ENCODE measurements around the gene SCYL1.

Gene SCYL1
- total RNA-seq = 50.1 to 66.6 (median 62.5) reads per million in 3 donors

- Histone ChIP-seq H3K27me3 (replicated peaks; ENCODE audit: control insufficient read depth, insufficient read depth, low read length, poor library complexity, severe bottlenecking) (no peaks in the 10 kb centered on the region), H3K9me3 (ENCODE audit: control insufficient read depth, low read length) (no peaks in the 10 kb centered on the region), H3K4me3 (ENCODE audit: insufficient read depth, low read depth, low read length, poor library complexity, severe bottlenecking) (peak within 1 kb of the TSS; percentile 81), H3K27ac (ENCODE audit: insufficient read depth, low read length, poor library complexity, severe bottlenecking) (peak within 1 kb of the TSS; percentile 82), H3K36me3 (ENCODE audit: control insufficient read depth, insufficient read depth, low read length) (peaks cover 8% of the 10 kb centered on the region), H3K4me1 (ENCODE audit: control insufficient read depth, insufficient read depth, low read length, poor library complexity, severe bottlenecking) (peaks cover 41% of the 10 kb centered on the region)
- peak; percentile 74 to 79 (median 78) for DNase-seq
Observed at GRCh38 chr11:65524741-65525545, at the start of gene SCYL1. Gene SCYL1 (plus strand): TSS chr11:65525083. CDS start chr11:65525154, 71 bp downstream.

GRCh38 chr11:65476632-65477148 lies 48.2 kb upstream of the SCYL1 start:
- no peak for DNase-seq
- H3K9me3 ChIP-seq (ENCODE audit: control insufficient read depth, low read length) = no peaks in the 10 kb centered on the region
- H3K4me3 ChIP-seq (ENCODE audit: insufficient read depth, low read depth, low read length, poor library complexity, severe bottlenecking) = peak overlapping the region; percentile 81
- H3K27me3 ChIP-seq (replicated peaks; ENCODE audit: control insufficient read depth, insufficient read depth, low read length, poor library complexity, severe bottlenecking) = no peaks in the 10 kb centered on the region
- peak overlapping the region; percentile 96 for H3K27ac ChIP-seq (ENCODE audit: insufficient read depth, low read length, poor library complexity, severe bottlenecking)
- H3K4me1 ChIP-seq (ENCODE audit: control insufficient read depth, insufficient read depth, low read length, poor library complexity, severe bottlenecking) = peaks cover 15% of the 10 kb centered on the region
- no peaks in the 10 kb centered on the region for H3K36me3 ChIP-seq (ENCODE audit: control insufficient read depth, insufficient read depth, low read length)

GRCh38 chr11:65477149-65477965 lies 47.5 kb upstream of the SCYL1 start:
- Histone ChIP-seq H3K27ac (ENCODE audit: insufficient read depth, low read length, poor library complexity, severe bottlenecking) (peak overlapping the region; percentile 96), H3K36me3 (ENCODE audit: control insufficient read depth, insufficient read depth, low read length) (no peaks in the 10 kb centered on the region), H3K27me3 (replicated peaks; ENCODE audit: control insufficient read depth, insufficient read depth, low read length, poor library complexity, severe bottlenecking) (no peaks in the 10 kb centered on the region), H3K9me3 (ENCODE audit: control insufficient read depth, low read length) (no peaks in the 10 kb centered on the region), H3K4me1 (ENCODE audit: control insufficient read depth, insufficient read depth, low read length, poor library complexity, severe bottlenecking) (peaks cover 9% of the 10 kb centered on the region), H3K4me3 (ENCODE audit: insufficient read depth, low read depth, low read length, poor library complexity, severe bottlenecking) (peak overlapping the region; percentile 81)
- DNase-seq = peak; percentile 84 to 87 (median 85)

- Histone ChIP-seq H3K9me3 (ENCODE audit: control insufficient read depth, low read length) (no peaks in the 10 kb centered on the region), H3K27ac (ENCODE audit: insufficient read depth, low read length, poor library complexity, severe bottlenecking) (peak overlapping the region; percentile 42), H3K36me3 (ENCODE audit: control insufficient read depth, insufficient read depth, low read length) (no peaks in the 10 kb centered on the region), H3K27me3 (replicated peaks; ENCODE audit: control insufficient read depth, insufficient read depth, low read length, poor library complexity, severe bottlenecking) (no peaks in the 10 kb centered on the region), H3K4me3 (ENCODE audit: insufficient read depth, low read depth, low read length, poor library complexity, severe bottlenecking) (no peak overlapping the region), H3K4me1 (ENCODE audit: control insufficient read depth, insufficient read depth, low read length, poor library complexity, severe bottlenecking) (peaks cover 9% of the 10 kb centered on the region)
- no peak for DNase-seq
Observed at GRCh38 chr11:65478388-65479183, 46.3 kb upstream of the SCYL1 start.

GRCh38 chr11:65479184-65480145 lies 45.4 kb upstream of the SCYL1 start:
- Histone ChIP-seq H3K36me3 (ENCODE audit: control insufficient read depth, insufficient read depth, low read length) (no peaks in the 10 kb centered on the region), H3K27me3 (replicated peaks; ENCODE audit: control insufficient read depth, insufficient read depth, low read length, poor library complexity, severe bottlenecking) (no peaks in the 10 kb centered on the region), H3K4me3 (ENCODE audit: insufficient read depth, low read depth, low read length, poor library complexity, severe bottlenecking) (no peak overlapping the region), H3K4me1 (ENCODE audit: control insufficient read depth, insufficient read depth, low read length, poor library complexity, severe bottlenecking) (peaks cover 9% of the 10 kb centered on the region), H3K27ac (ENCODE audit: insufficient read depth, low read length, poor library complexity, severe bottlenecking) (no peak overlapping the region), H3K9me3 (ENCODE audit: control insufficient read depth, low read length) (no peaks in the 10 kb centered on the region)
- no peak for DNase-seq

GRCh38 chr11:65482306-65482850 lies 42.5 kb upstream of the SCYL1 start:
- DNase-seq = no peak

GRCh38 chr11:65485920-65486219 lies 39.0 kb upstream of the SCYL1 start:
- Histone ChIP-seq H3K27ac (ENCODE audit: insufficient read depth, low read length, poor library complexity, severe bottlenecking) (no peak overlapping the region), H3K27me3 (replicated peaks; ENCODE audit: control insufficient read depth, insufficient read depth, low read length, poor library complexity, severe bottlenecking) (no peaks in the 10 kb centered on the region), H3K4me1 (ENCODE audit: control insufficient read depth, insufficient read depth, low read length, poor library complexity, severe bottlenecking) (no peaks in the 10 kb centered on the region), H3K9me3 (ENCODE audit: control insufficient read depth, low read length) (no peaks in the 10 kb centered on the region), H3K4me3 (ENCODE audit: insufficient read depth, low read depth, low read length, poor library complexity, severe bottlenecking) (no peak overlapping the region), H3K36me3 (ENCODE audit: control insufficient read depth, insufficient read depth, low read length) (no peaks in the 10 kb centered on the region)
- DNase-seq = no peak

More at GRCh38 chr11:65482306-65482850, 42.5 kb upstream of the SCYL1 start:
- no peak overlapping the region for H3K27ac ChIP-seq (ENCODE audit: insufficient read depth, low read length, poor library complexity, severe bottlenecking)
- H3K4me3 ChIP-seq (ENCODE audit: insufficient read depth, low read depth, low read length, poor library complexity, severe bottlenecking) = no peak overlapping the region
- no peaks in the 10 kb centered on the region for H3K4me1 ChIP-seq (ENCODE audit: control insufficient read depth, insufficient read depth, low read length, poor library complexity, severe bottlenecking)
- no peaks in the 10 kb centered on the region for H3K27me3 ChIP-seq (replicated peaks; ENCODE audit: control insufficient read depth, insufficient read depth, low read length, poor library complexity, severe bottlenecking)
- no peaks in the 10 kb centered on the region for H3K9me3 ChIP-seq (ENCODE audit: control insufficient read depth, low read length)
- H3K36me3 ChIP-seq (ENCODE audit: control insufficient read depth, insufficient read depth, low read length) = no peaks in the 10 kb centered on the region

- Histone ChIP-seq H3K4me3 (ENCODE audit: insufficient read depth, low read depth, low read length, poor library complexity, severe bottlenecking) (no peak overlapping the region), H3K27me3 (replicated peaks; ENCODE audit: control insufficient read depth, insufficient read depth, low read length, poor library complexity, severe bottlenecking) (no peaks in the 10 kb centered on the region), H3K9me3 (ENCODE audit: control insufficient read depth, low read length) (no peaks in the 10 kb centered on the region), H3K27ac (ENCODE audit: insufficient read depth, low read length, poor library complexity, severe bottlenecking) (no peak overlapping the region), H3K36me3 (ENCODE audit: control insufficient read depth, insufficient read depth, low read length) (no peaks in the 10 kb centered on the region), H3K4me1 (ENCODE audit: control insufficient read depth, insufficient read depth, low read length, poor library complexity, severe bottlenecking) (no peaks in the 10 kb centered on the region)
- no peak for DNase-seq
Observed at GRCh38 chr11:65486570-65487466, 38.1 kb upstream of the SCYL1 start.

Measured in effector memory CD4-positive, alpha-beta T cell (primary cell).